ENCODE data around the gene CLTB. TPM values are rescaled to one million over a fixed set of nuclear protein-coding genes. Genes with fewer than 3 reads are reported as not detected.

CLTB gene
- total RNA-seq, 1 donor, result 48.7 TPM

GRCh38 chr5:176359658-176360057 is 56.7 kb downstream of the CLTB start:
- DNase-seq (ENCODE audit: low read depth in 2 of 3, low spot score in 2 of 3), result no peak

- no peak for DNase-seq (ENCODE audit: low read depth in 2 of 3, low spot score in 2 of 3)
Measured at GRCh38 chr5:176356179-176356566, 60.2 kb downstream of the CLTB start.

GRCh38 chr5:176355400-176356178 is 60.8 kb downstream of the CLTB start:
- no peak for DNase-seq (ENCODE audit: low read depth in 2 of 3, low spot score in 2 of 3)

- no peak for DNase-seq (ENCODE audit: low read depth in 2 of 3, low spot score in 2 of 3)
Measured at GRCh38 chr5:176353533-176353932, 62.8 kb downstream of the CLTB start.

GRCh38 chr5:176352116-176352878 is 64.0 kb downstream of the CLTB start:
- no peak for DNase-seq (ENCODE audit: low read depth in 2 of 3, low spot score in 2 of 3)

- no peak for DNase-seq (ENCODE audit: low read depth in 2 of 3, low spot score in 2 of 3)
Measured at GRCh38 chr5:176350416-176350815, 65.9 kb downstream of the CLTB start.

GRCh38 chr5:176342766-176343458 is 73.4 kb downstream of the CLTB start:
- no peak for DNase-seq (ENCODE audit: low read depth in 2 of 3, low spot score in 2 of 3)

Small RNAs within 50 kb of the gene (small RNA-seq; reads per million reads assigned to genes)
- gene AC010297.1 (not detected), gene MIR1271 (4.9 reads per million, percentile 87 among the genes with 10 or more reads in this experiment)

Other genes starting within 250 kb of the CLTB start
- 11.0 TPM for gene SIMC1, start 178.1 kb downstream of the CLTB start, total RNA-seq
- gene KIAA1191, start 54.8 kb downstream of the CLTB start, total RNA-seq, result 56.3 TPM
- 17.8 TPM for gene ARL10, start 51.1 kb downstream of the CLTB start, total RNA-seq
- 16.7 TPM for gene NOP16, start 27.9 kb downstream of the CLTB start, total RNA-seq
- gene HIGD2A, start 27.8 kb downstream of the CLTB start, total RNA-seq, result 108 TPM
- 15.9 TPM for gene FAF2, start 31.8 kb upstream of the CLTB start, total RNA-seq
- gene RNF44, start 120.9 kb upstream of the CLTB start, total RNA-seq, result 39.9 TPM
- gene CDHR2, start 132.8 kb upstream of the CLTB start, total RNA-seq, result under 0.01 TPM
- gene GPRIN1, start 193.6 kb upstream of the CLTB start, total RNA-seq, result under 0.01 TPM
- gene SNCB, start 214.0 kb upstream of the CLTB start, total RNA-seq, result not detected
- gene EIF4E1B, start 214.1 kb upstream of the CLTB start, total RNA-seq, result not detected
- 21.0 TPM for gene TSPAN17, start 230.9 kb upstream of the CLTB start, total RNA-seq

All from hematopoietic multipotent progenitor cell (in vitro differentiated cells).